ENCODE data around the gene IFT22.
"Not testable (repeated sequence)": the region's sequence is repeated elsewhere in the genome, so short reads cannot be mapped to it uniquely, and the experiment has no call there.

Gene IFT22

GRCh38 chr7:101294039-101294831, 27.4 kb downstream of the IFT22 start:
- no peak for ATAC-seq
- Mint-ChIP-seq H3K4me1 (peaks cover 14% of the 10 kb centered on the region), H3K27ac (no peak overlapping the region), H3K27me3 (peaks cover 78% of the 10 kb centered on the region), H3K4me3 (no peak overlapping the region), H3K9me3 (no peaks in the 10 kb centered on the region)
- DNase-seq: no peak

GRCh38 chr7:101293069-101294021, 28.3 kb downstream of the IFT22 start:
- Mint-ChIP-seq H3K4me1 (peaks cover 13% of the 10 kb centered on the region), H3K27me3 (peaks cover 69% of the 10 kb centered on the region)
- DNase-seq, H3K27ac Mint-ChIP-seq, H3K9me3 Mint-ChIP-seq, H3K4me3 Mint-ChIP-seq, ATAC-seq: not testable (repeated sequence)

- H3K4me3 Mint-ChIP-seq: not testable (repeated sequence)
Observed at GRCh38 chr7:101292566-101292965, 29.0 kb downstream of the IFT22 start.

GRCh38 chr7:101290186-101291037, 31.2 kb downstream of the IFT22 start:
- peak; percentile 62 for ATAC-seq
- DNase-seq: peak; percentile 46 to 52
- H3K27ac Mint-ChIP-seq: peak overlapping the region in 1 of 2 donors; percentile 19
- peaks cover 26% of the 10 kb centered on the region for H3K4me1 Mint-ChIP-seq
- H3K9me3 Mint-ChIP-seq, H3K4me3 Mint-ChIP-seq: not testable (repeated sequence)
- H3K27me3 Mint-ChIP-seq: peaks cover 49% of the 10 kb centered on the region

More at GRCh38 chr7:101292566-101292965, 29.0 kb downstream of the IFT22 start:
- H3K9me3 Mint-ChIP-seq, DNase-seq, H3K27ac Mint-ChIP-seq, ATAC-seq: not testable (repeated sequence)
- Mint-ChIP-seq H3K4me1 (peaks cover 13% of the 10 kb centered on the region), H3K27me3 (peaks cover 63% of the 10 kb centered on the region)

GRCh38 chr7:101289687-101290086, 31.9 kb downstream of the IFT22 start:
- DNase-seq, H3K4me3 Mint-ChIP-seq, H3K27ac Mint-ChIP-seq, H3K9me3 Mint-ChIP-seq: not testable (repeated sequence)
- Mint-ChIP-seq H3K4me1 (peaks cover 26% of the 10 kb centered on the region), H3K27me3 (peaks cover 41% of the 10 kb centered on the region)
- peak; percentile 76 for ATAC-seq

GRCh38 chr7:101288439-101288838, 33.2 kb downstream of the IFT22 start:
- H3K9me3 Mint-ChIP-seq: no peaks in the 10 kb centered on the region
- H3K4me3 Mint-ChIP-seq: no peak overlapping the region
- no peak overlapping the region for H3K27ac Mint-ChIP-seq
- ATAC-seq (no peak), DNase-seq (no peak)
- peaks cover 26% of the 10 kb centered on the region for H3K4me1 Mint-ChIP-seq
- H3K27me3 Mint-ChIP-seq: peaks cover 29% of the 10 kb centered on the region

GRCh38 chr7:101287032-101287431, 34.6 kb downstream of the IFT22 start:
- no peaks in the 10 kb centered on the region for H3K9me3 Mint-ChIP-seq
- DNase-seq: no peak
- H3K27me3 Mint-ChIP-seq: peaks cover 29% of the 10 kb centered on the region
- peaks cover 32% of the 10 kb centered on the region for H3K4me1 Mint-ChIP-seq
- ATAC-seq: no peak
- peak overlapping the region in 1 of 2 donors; percentile 27 for H3K27ac Mint-ChIP-seq
- no peak overlapping the region for H3K4me3 Mint-ChIP-seq

GRCh38 chr7:101285880-101286279, 35.7 kb downstream of the IFT22 start:
- not testable (repeated sequence) for ATAC-seq, H3K27ac Mint-ChIP-seq, DNase-seq, H3K4me3 Mint-ChIP-seq, H3K9me3 Mint-ChIP-seq
- peaks cover 32% of the 10 kb centered on the region for H3K4me1 Mint-ChIP-seq
- peaks cover 17% of the 10 kb centered on the region for H3K27me3 Mint-ChIP-seq

- Mint-ChIP-seq H3K27me3 (peaks cover 10% of the 10 kb centered on the region), H3K4me1 (peaks cover 26% of the 10 kb centered on the region), H3K9me3 (no peaks in the 10 kb centered on the region), H3K4me3 (no peak overlapping the region), H3K27ac (no peak overlapping the region)
- DNase-seq (no peak), ATAC-seq (no peak)
Observed at GRCh38 chr7:101285171-101285570, 36.4 kb downstream of the IFT22 start.

- not testable (repeated sequence) for H3K4me3 Mint-ChIP-seq, ATAC-seq
- peaks cover 37% of the 10 kb centered on the region for H3K27me3 Mint-ChIP-seq
Observed at GRCh38 chr7:101280912-101281311, 40.7 kb downstream of the IFT22 start.

GRCh38 chr7:101278461-101279292, 42.9 kb downstream of the IFT22 start:
- Mint-ChIP-seq H3K4me3 (no peak overlapping the region), H3K27ac (no peak overlapping the region), H3K27me3 (peaks cover 37% of the 10 kb centered on the region), H3K4me1 (peaks cover 6% of the 10 kb centered on the region), H3K9me3 (no peaks in the 10 kb centered on the region)
- ATAC-seq (no peak), DNase-seq (no peak)

More at GRCh38 chr7:101280912-101281311, 40.7 kb downstream of the IFT22 start:
- not testable (repeated sequence) for H3K9me3 Mint-ChIP-seq, H3K27ac Mint-ChIP-seq, H3K4me1 Mint-ChIP-seq, DNase-seq

GRCh38 chr7:101277155-101277554, 44.5 kb downstream of the IFT22 start:
- H3K27ac Mint-ChIP-seq: no peak overlapping the region
- H3K27me3 Mint-ChIP-seq: peaks cover 29% of the 10 kb centered on the region
- H3K4me1 Mint-ChIP-seq: no peaks in the 10 kb centered on the region
- H3K4me3 Mint-ChIP-seq: no peak overlapping the region
- DNase-seq: no peak
- ATAC-seq: no peak
- H3K9me3 Mint-ChIP-seq: no peaks in the 10 kb centered on the region

GRCh38 chr7:101273206-101273605, 48.4 kb downstream of the IFT22 start:
- ATAC-seq (no peak), DNase-seq (no peak)
- Mint-ChIP-seq H3K4me1 (no peaks in the 10 kb centered on the region), H3K9me3 (no peaks in the 10 kb centered on the region), H3K27ac (no peak overlapping the region), H3K4me3 (no peak overlapping the region), H3K27me3 (peaks cover 16% of the 10 kb centered on the region)

- Mint-ChIP-seq H3K4me3 (no peak overlapping the region), H3K27ac (no peak overlapping the region), H3K27me3 (no peaks in the 10 kb centered on the region), H3K4me1 (no peaks in the 10 kb centered on the region), H3K9me3 (no peaks in the 10 kb centered on the region)
- ATAC-seq (no peak), DNase-seq (no peak)
Observed at GRCh38 chr7:101271021-101271420, 50.6 kb downstream of the IFT22 start.

Data from stimulated activated naive CD8-positive, alpha-beta T cell treated with anti-CD3 and anti-CD28 coated beads, Interleukin-15, amount 100 ng/mL, for 72 hours (primary cell).